Measurements from ENCODE around the gene TFDP1.

GRCh38 chr13:113653264-113654174, 69.0 kb downstream of the TFDP1 start:
- TF ChIP-seq POLR2AphosphoS5 (IDR thresholded peaks at IDR 0.05; ENCODE audit: insufficient read depth in 1 of 2, low read depth in 1 of 2) (no peak), CTCF (IDR thresholded peaks at IDR 0.05) (no peak)

Measured in vagina (tissue), 2 donors.